HG03097 (cell line): ENCODE results near the gene CNGB1.
"Not testable (repeated sequence)": the region's sequence is repeated elsewhere in the genome, so short reads cannot be mapped to it uniquely, and the experiment has no call there.

Experiments
- ATAC-seq: cut with Tn5 transposase; IDR thresholded peaks from one replicate; pipeline ENCODE4 v1.9.1; 2021; ENCODE audit not compliant: unreplicated experiment, low FRiP score

Gene CNGB1

GRCh38 chr16:57956270-57956808, 14.6 kb downstream of the CNGB1 start:
- no peak for ATAC-seq

- no peak for ATAC-seq
These were observed 15.2 kb downstream of the CNGB1 start for GRCh38 chr16:57955572-57956188.

GRCh38 chr16:57953857-57954256, 17.1 kb downstream of the CNGB1 start:
- ATAC-seq: no peak

- no peak for ATAC-seq
These were observed 18.0 kb downstream of the CNGB1 start for GRCh38 chr16:57952909-57953308.

GRCh38 chr16:57951204-57951960, 19.5 kb downstream of the CNGB1 start:
- no peak for ATAC-seq

- no peak for ATAC-seq
These were observed 20.5 kb downstream of the CNGB1 start for GRCh38 chr16:57950382-57950781.

GRCh38 chr16:57949595-57950238, 21.2 kb downstream of the CNGB1 start:
- ATAC-seq: no peak

GRCh38 chr16:57949013-57949412, 21.9 kb downstream of the CNGB1 start:
- no peak for ATAC-seq

- ATAC-seq: no peak
These were observed 22.9 kb downstream of the CNGB1 start for GRCh38 chr16:57948027-57948426.

GRCh38 chr16:57947261-57947660, 23.7 kb downstream of the CNGB1 start:
- ATAC-seq: no peak

GRCh38 chr16:57946181-57946801, 24.6 kb downstream of the CNGB1 start:
- no peak for ATAC-seq

- no peak for ATAC-seq
These were observed 25.2 kb downstream of the CNGB1 start for GRCh38 chr16:57945740-57946138.

- ATAC-seq: no peak
These were observed 25.8 kb downstream of the CNGB1 start for GRCh38 chr16:57944970-57945739.

- not testable (repeated sequence) for ATAC-seq
These were observed 27.5 kb downstream of the CNGB1 start for GRCh38 chr16:57943381-57943780.

GRCh38 chr16:57941901-57942300, 29.0 kb downstream of the CNGB1 start:
- not testable (repeated sequence) for ATAC-seq

GRCh38 chr16:57941016-57941664, 29.8 kb downstream of the CNGB1 start:
- no peak for ATAC-seq

- ATAC-seq: no peak
These were observed 30.5 kb downstream of the CNGB1 start for GRCh38 chr16:57940382-57940966.

GRCh38 chr16:57939872-57940224, 31.1 kb downstream of the CNGB1 start:
- no peak for ATAC-seq
